ENCODE measurements around the gene PRSS56.
"Not testable (repeated sequence)": the region's sequence is repeated elsewhere in the genome, so short reads cannot be mapped to it uniquely, and the experiment has no call there.

Gene PRSS56

GRCh38 chr2:232526372-232526941, 6.3 kb downstream of the PRSS56 start:
- no peak for DNase-seq

- DNase-seq = no peak
These were observed 7.8 kb downstream of the PRSS56 start for GRCh38 chr2:232527905-232528470.

- no peak for DNase-seq
These were observed 8.7 kb downstream of the PRSS56 start for GRCh38 chr2:232528746-232529460.

GRCh38 chr2:232529806-232530547, 9.8 kb downstream of the PRSS56 start:
- DNase-seq = no peak

GRCh38 chr2:232530626-232531260, 10.6 kb downstream of the PRSS56 start:
- no peak for DNase-seq

- no peak for DNase-seq
These were observed 12.2 kb downstream of the PRSS56 start for GRCh38 chr2:232532419-232532818.

GRCh38 chr2:232532821-232533220, 12.6 kb downstream of the PRSS56 start:
- DNase-seq = not testable (repeated sequence)

GRCh38 chr2:232533944-232534710, 13.9 kb downstream of the PRSS56 start:
- DNase-seq = no peak

- no peak for DNase-seq
These were observed 14.9 kb downstream of the PRSS56 start for GRCh38 chr2:232534940-232535651.

GRCh38 chr2:232535761-232536530, 15.8 kb downstream of the PRSS56 start:
- no peak for DNase-seq

- no peak for DNase-seq
These were observed 16.9 kb downstream of the PRSS56 start for GRCh38 chr2:232537079-232537478.

- DNase-seq = no peak
These were observed 17.3 kb downstream of the PRSS56 start for GRCh38 chr2:232537499-232537898.

GRCh38 chr2:232538671-232539070, 18.5 kb downstream of the PRSS56 start:
- DNase-seq = no peak

- no peak for DNase-seq
These were observed 19.4 kb downstream of the PRSS56 start, which contains the start of gene CHRNG for GRCh38 chr2:232539298-232540231. Gene CHRNG (plus strand): TSS chr2:232539692. CDS start chr2:232539748, 56 bp downstream.

GRCh38 chr2:232540441-232541041, 20.4 kb downstream of the PRSS56 start:
- no peak for DNase-seq

- no peak for DNase-seq
These were observed 21.2 kb downstream of the PRSS56 start for GRCh38 chr2:232541195-232541960.

- DNase-seq = no peak
These were observed 21.9 kb downstream of the PRSS56 start for GRCh38 chr2:232541961-232542714.

All from effector CD4-positive, alpha-beta T cell (primary cell).